AG04449 (cell line): ENCODE data around the gene ENO3.

Experiments used
- CTCF ChIA-PET: fragments of 350-600 bp; formaldehyde crosslinking; extraction: SDS; loops from one replicate; lab custom pipeline; 2021; ENCODE audit warnings: antibody characterized with exemption; lab: Yijun Ruan, JAX
- POLR2A ChIA-PET: fragments of 400-600, 350-600 bp; formaldehyde crosslinking; extraction: SDS; loops from one replicate; lab custom pipeline; 2020; ENCODE audit warnings: antibody characterized with exemption, inconsistent platforms; lab: Yijun Ruan, JAX
- DNase-seq: peaks from one replicate; pipeline ENCODE4 v3.0.0-alpha.2; 2010; ENCODE audit warnings: low read depth, low spot score
- H3K4me3 ChIP-seq: 2 replicates; pipeline ENCODE4 v1.5.1; 2011; ENCODE audit warnings: low read depth, mild to moderate bottlenecking, control low read depth, low read length
- CTCF ChIP-seq: IDR thresholded peaks from one replicate; pipeline ENCODE4 v1.5.1; 2011; ENCODE audit warnings: mild to moderate bottlenecking, moderate library complexity, low read length, control low read depth, inconsistent platforms; ENCODE audit not compliant: insufficient read depth; ENCODE audit errors: missing control alignments

Gene ENO3

GRCh38 chr17:4994081-4994595, 43.2 kb downstream of the ENO3 start:
- DNase-seq: no peak
- TF ChIP-seq CTCF: no peak
- ChIA-PET CTCF (interaction anchor here (1.7 kb wide), 1 partner anchor 8 kb away, joined by 10 read pairs; no protein-coding TSS in a partner anchor), POLR2A (no interaction called here)
- H3K4me3 ChIP-seq: no peak overlapping the region

DNA sequence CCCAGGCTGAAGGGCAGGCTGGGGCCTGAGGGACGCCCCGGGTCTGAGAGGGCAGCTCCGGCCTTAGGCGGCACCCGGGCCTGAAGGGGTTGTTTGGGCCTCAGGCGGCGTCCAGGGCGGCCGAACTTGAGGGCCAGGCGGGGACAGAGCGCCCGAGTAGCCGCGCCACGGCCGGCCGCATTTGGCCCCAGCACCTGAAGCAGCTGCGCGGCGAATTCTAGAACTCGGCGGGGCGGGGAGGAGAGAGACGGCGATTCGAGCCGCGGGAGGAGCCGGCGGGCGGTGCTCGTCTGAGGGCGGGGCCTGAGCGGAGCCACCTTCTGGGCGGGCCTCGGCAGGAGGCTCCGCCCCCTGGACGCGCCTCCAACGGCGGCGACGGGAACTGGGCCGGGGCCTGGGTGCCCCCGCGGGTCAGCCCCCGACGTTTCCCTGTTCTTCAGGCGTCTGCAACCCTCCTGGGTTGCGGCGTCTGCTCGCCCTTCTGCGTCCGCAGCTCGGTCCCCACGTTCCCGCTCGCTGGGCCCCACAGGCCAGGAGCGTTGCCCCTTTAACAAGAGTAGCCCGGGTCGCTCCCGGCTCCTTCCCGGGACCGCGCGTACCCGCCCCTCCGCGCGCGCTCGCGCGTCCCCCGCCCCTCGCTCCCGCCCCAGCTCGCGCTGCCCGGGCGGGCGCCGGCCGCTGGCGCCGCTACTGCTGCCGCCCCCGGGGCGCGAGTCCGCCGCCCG, 46.5 kb downstream of the ENO3 start, which contains the start of the genes INCA1 and KIF1C:
Gene INCA1 (minus strand): TSS at position 221 of the 725 bp plus-strand sequence. CDS start 3,085 bp downstream, outside the sequence.
Gene KIF1C (plus strand): TSS at position 649 of the 725 bp plus-strand sequence. CDS start 2,297 bp downstream, outside the sequence.
- POLR2A ChIA-PET: interaction anchor here (0.6 to 2.1 kb wide), 7 partner anchors 10 to 58 kb away, joined by 3 to 14 read pairs (median 4); partner anchors contain the start of genes CAMTA2, PFN1, RNF167 and SLC25A11
- no peak for TF ChIP-seq CTCF
- H3K4me3 ChIP-seq: peak within 1 kb of the TSS; percentile 96
- CTCF ChIA-PET: interaction anchor here (0.6 to 2.9 kb wide), 8 partner anchors 10 to 94 kb away, joined by 3 to 17 read pairs (median 6); partner anchors contain the start of genes CAMTA2 and CHRNE
- DNase-seq: peak; percentile 21

DNA sequence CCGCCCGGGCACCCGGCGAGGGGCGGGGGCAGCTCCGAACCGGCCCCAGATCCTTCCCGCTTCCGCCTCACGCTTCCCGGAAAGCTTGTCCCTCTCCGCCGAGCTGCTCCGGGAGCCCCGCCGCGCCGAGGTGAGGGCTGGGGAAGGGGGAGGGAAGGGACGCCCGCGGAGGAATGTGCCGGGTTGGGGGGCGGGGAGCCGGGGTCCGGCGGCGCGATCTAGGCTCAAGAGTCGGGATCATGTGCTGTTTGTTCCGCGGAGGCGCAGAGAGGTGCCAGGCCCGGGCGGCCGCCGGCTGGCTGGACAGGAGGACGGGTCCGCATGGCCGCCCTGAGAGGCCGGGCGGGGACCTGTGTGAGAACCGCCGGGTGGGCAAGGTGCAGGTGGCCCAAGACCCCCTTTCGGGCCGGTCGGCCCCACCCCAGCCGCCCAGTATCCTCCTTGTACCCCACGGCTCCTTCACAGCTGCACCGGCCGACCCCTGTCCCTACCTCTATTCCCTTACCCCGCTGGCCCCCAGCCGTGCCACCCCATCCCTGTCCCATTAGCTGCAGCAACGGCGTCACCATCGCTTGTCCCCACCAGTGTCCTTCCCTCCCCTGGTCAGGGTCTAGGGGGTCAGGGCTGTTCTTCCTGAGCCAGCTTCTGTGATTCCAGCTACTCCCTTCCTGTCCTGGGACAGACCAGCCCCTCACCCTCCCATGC, 47.3 kb downstream of the ENO3 start:
- DNase-seq: no peak
- CTCF ChIA-PET: interaction anchor here (0.8 to 2.9 kb wide), 6 partner anchors 8 to 89 kb away, joined by 3 to 17 read pairs (median 6); partner anchors contain the start of gene CAMTA2
- H3K4me3 ChIP-seq: peak overlapping the region; percentile 96
- POLR2A ChIA-PET: interaction anchor here (0.8 to 2.1 kb wide), 4 partner anchors 11 to 59 kb away, joined by 4 to 14 read pairs (median 5); partner anchors contain the start of genes CAMTA2, PFN1, RNF167 and SLC25A11
- TF ChIP-seq CTCF: no peak

- ChIA-PET POLR2A (interaction anchor here (1.5 to 2.1 kb wide), 3 partner anchors 11 to 59 kb away, joined by 4 to 14 read pairs (median 6); partner anchors contain the start of genes CAMTA2, RNF167 and SLC25A11), CTCF (interaction anchor here (0.8 to 2.9 kb wide), 3 partner anchors 9 to 18 kb away, joined by 3 to 17 read pairs (median 8); partner anchors contain the start of gene CAMTA2)
- TF ChIP-seq CTCF: no peak
- no peak for DNase-seq
- H3K4me3 ChIP-seq: peak overlapping the region; percentile 96
These were observed 48.0 kb downstream of the ENO3 start for GRCh38 chr17:4998732-4999429.

GRCh38 chr17:4999430-5000093, 48.6 kb downstream of the ENO3 start:
- no peak for TF ChIP-seq CTCF
- ChIA-PET CTCF (interaction anchor here (1.1 to 1.5 kb wide), 3 partner anchors 12 to 31 kb away, joined by 3 to 8 read pairs (median 4); partner anchors contain the start of gene CAMTA2), POLR2A (interaction anchor here (0.6 to 0.7 kb wide), 3 partner anchors 19 to 91 kb away, joined by 3 to 7 read pairs (median 3); partner anchors contain the start of gene RNF167)
- no peak for DNase-seq
- peak overlapping the region; percentile 96 for H3K4me3 ChIP-seq
